ENCODE measurements around the gene TCF3.

The TCF3 gene

DNA sequence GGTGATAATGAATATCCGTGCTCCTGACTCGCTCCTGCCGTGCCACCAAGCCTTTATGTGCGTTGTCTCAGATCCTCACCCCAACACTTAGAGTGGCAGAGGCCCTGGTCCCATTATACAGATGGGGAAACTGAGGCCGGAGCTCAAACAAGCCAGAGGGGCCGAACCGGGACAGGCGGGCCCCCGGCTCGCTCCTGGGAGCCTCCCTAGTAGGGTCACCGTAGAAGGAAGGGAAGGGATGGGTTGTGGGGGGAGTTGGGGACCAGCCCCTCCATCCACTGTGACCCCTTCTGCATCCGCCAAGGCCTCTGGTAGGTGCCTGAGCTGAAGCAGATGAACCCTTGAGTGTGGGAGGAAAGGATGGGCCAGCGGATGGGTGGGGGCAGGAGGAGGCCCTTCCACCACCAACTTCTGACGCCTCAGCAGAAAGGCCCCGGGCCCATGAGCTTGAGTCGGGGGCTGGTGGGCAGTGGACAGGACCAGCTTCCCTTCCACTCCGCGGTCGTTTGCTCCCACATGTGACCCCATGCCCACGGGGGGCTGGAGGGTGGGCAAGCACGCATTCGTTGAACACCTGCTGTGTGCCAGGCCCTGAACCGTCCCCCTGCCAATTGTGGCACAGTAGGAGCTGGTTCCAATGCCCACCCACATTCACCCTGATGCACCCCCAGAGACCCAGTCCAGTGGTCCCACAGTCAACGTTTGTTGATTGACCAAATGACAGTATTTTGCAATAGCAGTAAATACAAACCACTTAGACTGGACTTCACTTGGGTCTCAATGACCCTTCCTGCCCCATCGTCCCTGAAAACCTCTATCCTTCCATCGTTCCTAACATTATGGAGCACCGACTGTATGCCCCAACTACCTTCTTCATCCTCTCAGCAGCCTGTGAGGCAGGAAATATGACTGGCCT is 24.2 kb upstream of the TCF3 start:
- Histone ChIP-seq H3K4me3 (ENCODE audit: insufficient read depth, low read length, poor library complexity, severe bottlenecking) (no peak overlapping the region), H3K36me3 (ENCODE audit: low read length) (no peaks in the 10 kb centered on the region), H3K79me2 (ENCODE audit: insufficient read depth, low read length) (no peaks in the 10 kb centered on the region), H3K9ac (ENCODE audit: low read length) (no peak overlapping the region), H3K4me2 (ENCODE audit: low read depth, low read length, poor library complexity, severe bottlenecking) (no peak overlapping the region), H3F3A (ENCODE audit: insufficient read depth) (no peaks in the 10 kb centered on the region; the same call in 1 of the 2 replicates), H3K9me2 (replicated peaks; ENCODE audit: insufficient read depth, low read length) (no peaks in the 10 kb centered on the region), H3K9me3 (ENCODE audit: insufficient read depth, low read length) (no peaks in the 10 kb centered on the region), H3K27me3 (ENCODE audit: low read length) (no peaks in the 10 kb centered on the region), H2AFZ (ENCODE audit: low read depth, low read length, severe bottlenecking) (no peak overlapping the region), H4K20me1 (ENCODE audit: low read depth, low read length) (no peaks in the 10 kb centered on the region), H3K27ac (ENCODE audit: low read depth, low read length) (no peak overlapping the region)
- TF ChIP-seq EZH2phosphoT487 (conservative IDR thresholded peaks at IDR 0.05; ENCODE audit: low read length) = no peak
- TF ChIP-seq, protein P1, sequence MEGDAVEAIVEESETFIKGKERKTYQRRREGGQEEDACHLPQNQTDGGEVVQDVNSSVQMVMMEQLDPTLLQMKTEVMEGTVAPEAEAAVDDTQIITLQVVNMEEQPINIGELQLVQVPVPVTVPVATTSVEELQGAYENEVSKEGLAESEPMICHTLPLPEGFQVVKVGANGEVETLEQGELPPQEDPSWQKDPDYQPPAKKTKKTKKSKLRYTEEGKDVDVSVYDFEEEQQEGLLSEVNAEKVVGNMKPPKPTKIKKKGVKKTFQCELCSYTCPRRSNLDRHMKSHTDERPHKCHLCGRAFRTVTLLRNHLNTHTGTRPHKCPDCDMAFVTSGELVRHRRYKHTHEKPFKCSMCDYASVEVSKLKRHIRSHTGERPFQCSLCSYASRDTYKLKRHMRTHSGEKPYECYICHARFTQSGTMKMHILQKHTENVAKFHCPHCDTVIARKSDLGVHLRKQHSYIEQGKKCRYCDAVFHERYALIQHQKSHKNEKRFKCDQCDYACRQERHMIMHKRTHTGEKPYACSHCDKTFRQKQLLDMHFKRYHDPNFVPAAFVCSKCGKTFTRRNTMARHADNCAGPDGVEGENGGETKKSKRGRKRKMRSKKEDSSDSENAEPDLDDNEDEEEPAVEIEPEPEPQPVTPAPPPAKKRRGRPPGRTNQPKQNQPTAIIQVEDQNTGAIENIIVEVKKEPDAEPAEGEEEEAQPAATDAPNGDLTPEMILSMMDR (IDR thresholded peaks at IDR 0.05; ENCODE audit: insufficient read depth, low read length, poor library complexity, severe bottlenecking) = no peak

DNA sequence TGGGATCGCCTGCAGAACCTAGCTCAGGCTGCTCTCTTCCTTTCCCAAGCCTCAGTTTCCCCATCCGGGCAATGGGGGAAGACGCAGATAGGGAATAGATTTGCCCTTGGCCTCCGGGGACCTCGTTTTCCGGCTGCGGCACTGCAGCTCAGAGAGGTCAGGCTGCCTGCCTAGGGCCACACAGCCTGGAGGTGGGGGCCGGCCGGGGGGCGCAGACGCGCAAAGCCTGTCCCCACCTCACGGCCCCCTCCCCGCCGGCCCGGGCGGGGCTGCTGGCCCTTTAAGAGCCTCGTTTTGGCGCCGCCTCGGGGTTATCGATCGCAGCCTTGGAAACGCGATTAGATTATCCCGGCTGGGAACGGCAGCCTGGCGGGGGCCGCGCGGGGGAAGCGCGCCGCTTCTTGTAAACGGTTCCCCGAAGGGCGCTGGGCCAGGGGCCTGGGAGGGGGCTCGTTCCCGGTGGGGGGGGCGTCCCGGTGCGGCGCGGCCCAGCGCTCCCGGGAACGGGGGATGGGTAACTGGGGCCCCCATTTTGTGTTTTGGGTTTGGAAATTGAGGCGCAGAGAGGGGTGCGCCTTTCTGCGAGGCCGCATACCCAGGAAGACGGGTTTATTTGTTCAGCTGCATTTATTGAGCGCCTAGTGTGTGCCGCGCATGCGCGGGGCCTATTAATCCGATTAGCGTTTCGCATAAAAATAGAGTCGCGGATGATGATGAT is 23.4 kb upstream of the TCF3 start:
- H2AFZ ChIP-seq (ENCODE audit: low read depth, low read length, severe bottlenecking) = no peak overlapping the region
- H3K36me3 ChIP-seq (ENCODE audit: low read length) = no peaks in the 10 kb centered on the region
- no peak overlapping the region for H3K4me3 ChIP-seq (ENCODE audit: insufficient read depth, low read length, poor library complexity, severe bottlenecking)
- H3K79me2 ChIP-seq (ENCODE audit: insufficient read depth, low read length) = no peaks in the 10 kb centered on the region
- no peaks in the 10 kb centered on the region for H3K9me3 ChIP-seq (ENCODE audit: insufficient read depth, low read length)
- no peak overlapping the region for H3K9ac ChIP-seq (ENCODE audit: low read length)
- H3F3A ChIP-seq (ENCODE audit: insufficient read depth) = peaks cover 4% of the 10 kb centered on the region
- TF ChIP-seq, protein P1 (IDR thresholded peaks at IDR 0.05; ENCODE audit: insufficient read depth, low read length, poor library complexity, severe bottlenecking) = no peak
- no peak for TF ChIP-seq EZH2phosphoT487 (conservative IDR thresholded peaks at IDR 0.05; ENCODE audit: low read length)
- H3K4me2 ChIP-seq (ENCODE audit: low read depth, low read length, poor library complexity, severe bottlenecking) = no peak overlapping the region
- H3K27ac ChIP-seq (ENCODE audit: low read depth, low read length) = no peak overlapping the region
- no peaks in the 10 kb centered on the region for H4K20me1 ChIP-seq (ENCODE audit: low read depth, low read length)
- H3K9me2 ChIP-seq (replicated peaks; ENCODE audit: insufficient read depth, low read length) = no peaks in the 10 kb centered on the region
- H3K27me3 ChIP-seq (ENCODE audit: low read length) = no peaks in the 10 kb centered on the region

DNA sequence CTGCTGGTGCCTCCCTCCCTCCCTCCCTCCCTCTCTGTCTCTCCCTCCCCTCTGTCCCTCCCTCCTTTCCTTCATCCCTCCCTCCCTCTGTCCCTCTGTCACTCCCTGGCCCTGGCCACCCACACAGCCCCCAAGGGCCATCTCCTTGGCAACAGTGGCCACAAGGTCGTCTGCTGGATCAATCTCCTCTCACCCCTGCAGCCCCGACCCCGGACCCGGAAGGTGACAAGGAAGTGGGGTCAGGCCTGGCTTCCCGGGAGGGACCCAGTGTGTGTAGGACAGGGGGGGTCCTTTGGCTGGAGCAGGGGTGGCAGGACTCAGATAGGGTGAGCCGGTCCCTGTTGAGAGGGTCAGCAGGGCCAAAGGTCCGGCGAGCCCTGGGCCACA is 21.9 kb upstream of the TCF3 start:
- Histone ChIP-seq H3K9ac (ENCODE audit: low read length) (no peak overlapping the region), H3F3A (ENCODE audit: insufficient read depth) (peaks cover 4% of the 10 kb centered on the region), H2AFZ (ENCODE audit: low read depth, low read length, severe bottlenecking) (no peak overlapping the region), H3K9me3 (ENCODE audit: insufficient read depth, low read length) (no peaks in the 10 kb centered on the region), H3K4me2 (ENCODE audit: low read depth, low read length, poor library complexity, severe bottlenecking) (no peak overlapping the region), H3K4me3 (ENCODE audit: insufficient read depth, low read length, poor library complexity, severe bottlenecking) (no peak overlapping the region), H4K20me1 (ENCODE audit: low read depth, low read length) (no peaks in the 10 kb centered on the region), H3K79me2 (ENCODE audit: insufficient read depth, low read length) (no peaks in the 10 kb centered on the region), H3K36me3 (ENCODE audit: low read length) (no peaks in the 10 kb centered on the region), H3K9me2 (replicated peaks; ENCODE audit: insufficient read depth, low read length) (no peaks in the 10 kb centered on the region), H3K27me3 (ENCODE audit: low read length) (no peaks in the 10 kb centered on the region), H3K27ac (ENCODE audit: low read depth, low read length) (no peak overlapping the region)
- TF ChIP-seq, protein P1 (IDR thresholded peaks at IDR 0.05; ENCODE audit: insufficient read depth, low read length, poor library complexity, severe bottlenecking) = no peak
- no peak for TF ChIP-seq EZH2phosphoT487 (conservative IDR thresholded peaks at IDR 0.05; ENCODE audit: low read length)
